PC-3 (cell line): ENCODE data around the gene EIPR1. TPM values are rescaled to one million over a fixed set of nuclear protein-coding genes. Genes with fewer than 3 reads are reported as not detected.

Experiments used
- ATAC-seq: fragments of 200-7000 bp; cut with Tn5 transposase; 2 replicates; pipeline ENCODE4 v1.9.1; 2020; ENCODE audit warnings: mild to moderate bottlenecking, moderate library complexity
- BruUV-seq: library from RNA; stranded (reverse); fragments of 400-500 nt; replicated peaks from 2 replicates; lab custom pipeline; 2021; lab: Mats Ljungman, UMichigan
- CTCF ChIA-PET: fragments of 300-600 bp; sonication (Branson Sonifier 250); formaldehyde crosslinking; loops from one replicate; lab custom pipeline; 2022; ENCODE audit warnings: antibody characterized with exemption; lab: Charles Lee
- POLR2A ChIA-PET: fragments of 300-600 bp; sonication (Branson Sonifier 250); formaldehyde crosslinking; loops from one replicate; lab custom pipeline; 2022; ENCODE audit warnings: antibody characterized with exemption; ENCODE audit not compliant: unreplicated experiment; lab: Charles Lee
- DNase-seq: peaks from one replicate; pipeline ENCODE4 v3.0.0-alpha.2; 2015
- H2AFZ ChIP-seq: fragments of 300-600 bp; sonication (generic); 2 replicates; pipeline ENCODE4 v1.6.0; 2016; ENCODE audit warnings: antibody characterized with exemption, low read length
- H3F3A ChIP-seq: fragments of 300-600 bp; sonication (generic); one replicate; pipeline ENCODE4 v1.6.0; 2017; ENCODE audit warnings: antibody characterized with exemption, low read length, control low read depth, mild to moderate bottlenecking; ENCODE audit not compliant: unreplicated experiment
- H3K27ac ChIP-seq: fragments of 300-600 bp; sonication (generic); 2 replicates; pipeline ENCODE4 v1.5.1; 2016; ENCODE audit warnings: mild to moderate bottlenecking, low read length
- H3K27me3 ChIP-seq: fragments of 300-600 bp; sonication (generic); 2 replicates; pipeline ENCODE4 v1.6.1; 2016; ENCODE audit warnings: low read length, mixed read lengths
- H3K36me3 ChIP-seq: fragments of 300-600 bp; sonication (generic); 2 replicates; pipeline ENCODE4 v1.6.1; 2016; ENCODE audit warnings: low read depth, mixed run types, low read length, mixed read lengths
- H3K4me1 ChIP-seq: fragments of 300-600 bp; sonication (generic); 2 replicates; pipeline ENCODE4 v1.5.1; 2016; ENCODE audit warnings: low read length; ENCODE audit not compliant: insufficient read depth
- H3K4me2 ChIP-seq: fragments of 300-600 bp; sonication (generic); 2 replicates; pipeline ENCODE4 v1.6.0; 2016; ENCODE audit warnings: low read length
- H3K4me3 ChIP-seq: fragments of 300-600 bp; sonication (generic); 2 replicates; pipeline ENCODE4 v1.5.1; 2016; ENCODE audit warnings: mild to moderate bottlenecking, low read length, mixed read lengths
- H3K79me2 ChIP-seq: fragments of 300-600 bp; sonication (generic); 2 replicates; pipeline ENCODE4 v1.6.1; 2017; ENCODE audit warnings: low read length, mixed read lengths
- H3K9ac ChIP-seq: fragments of 300-600 bp; sonication (generic); 2 replicates; pipeline ENCODE4 v1.6.0; 2016; ENCODE audit warnings: mild to moderate bottlenecking, low read length
- H3K9me2 ChIP-seq: fragments of 300-600 bp; sonication (generic); replicated peaks from 2 replicates; pipeline ENCODE4 v1.6.1; 2016; ENCODE audit warnings: mixed run types, low read length, mixed read lengths
- H3K9me3 ChIP-seq: fragments of 300-600 bp; sonication (generic); 2 replicates; pipeline ENCODE4 v1.6.1; 2016; ENCODE audit warnings: low read length, mixed read lengths
- H4K20me1 ChIP-seq: fragments of 300-600 bp; sonication (generic); 2 replicates; pipeline ENCODE4 v1.6.1; 2016; ENCODE audit warnings: low read length, mixed read lengths
- EZH2 ChIP-seq: fragments of 300-600 bp; sonication (generic); IDR thresholded peaks from one replicate; pipeline ENCODE4 v1.6.1; 2017; ENCODE audit warnings: antibody characterized with exemption, mild to moderate bottlenecking, low read length; ENCODE audit not compliant: unreplicated experiment
- EZH2phosphoT487 ChIP-seq: fragments of 300-600 bp; sonication (generic); IDR thresholded peaks from 2 replicates; pipeline ENCODE4 v1.6.1; 2018; ENCODE audit warnings: mild to moderate bottlenecking, antibody characterized with exemption, low read length, borderline replicate concordance
- intact Hi-C: fragments of 100-400 bp; cut with micrococcal nuclease; formaldehyde crosslinking; loops from 2 replicates; pipeline ENCODE4 v1.9.0; 2023
- total RNA-seq: library from RNA; depleted of rRNA; stranded (reverse); fragments of >200 nt; gene quantifications from 2 replicates; pipeline ENCODE4 v1.2.3, GENCODE V29; 2014
- TF ChIP-seq, protein P1 (sequence below): fragments of 300-600 bp; sonication (generic); conservative IDR thresholded peaks from 2 replicates; pipeline ENCODE4 v1.5.1; 2017; ENCODE audit warnings: antibody characterized with exemption, low read depth, mild to moderate bottlenecking, low read length

EIPR1 gene
- total RNA-seq, 1 experiment from 2014 or later, result 90.1 TPM

DNA sequence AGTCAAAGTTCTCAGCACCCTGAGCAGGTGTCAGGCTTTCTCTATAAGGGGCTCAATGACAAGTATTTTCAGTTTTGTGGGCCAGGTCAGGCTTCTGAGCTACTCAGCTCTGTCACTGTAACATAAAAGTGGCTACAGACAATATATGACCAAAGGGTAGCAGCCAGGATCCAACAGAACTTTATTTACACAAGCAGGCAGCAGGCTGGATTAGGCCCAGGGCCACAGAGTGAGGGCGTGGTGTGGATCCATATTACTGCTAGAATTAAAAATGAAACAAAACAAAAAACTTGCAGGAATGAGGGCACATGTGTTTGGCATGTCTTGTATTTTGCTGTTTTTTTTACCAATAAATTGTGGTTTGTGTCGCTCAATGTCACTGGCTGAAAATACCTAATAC lies 143.7 kb downstream of the EIPR1 start:
- intact Hi-C loops, result no loop called here
- Histone ChIP-seq H3K36me3 (no peaks in the 10 kb centered on the region; the same call in 1 of the 2 replicates), H3K27me3 (no peaks in the 10 kb centered on the region), H3K9ac (no peak overlapping the region), H3K4me2 (no peak overlapping the region), H4K20me1 (no peaks in the 10 kb centered on the region), H3K9me2 (no peaks in the 10 kb centered on the region), H3K4me3 (no peak overlapping the region), H3K9me3 (no peaks in the 10 kb centered on the region), H3F3A (no peaks in the 10 kb centered on the region), H2AFZ (no peak overlapping the region), H3K4me1 (no peaks in the 10 kb centered on the region), H3K27ac (no peak overlapping the region), H3K79me2 (no peaks in the 10 kb centered on the region)
- TF ChIP-seq EZH2phosphoT487 (no peak), EZH2 (no peak)
- TF ChIP-seq, protein P1, sequence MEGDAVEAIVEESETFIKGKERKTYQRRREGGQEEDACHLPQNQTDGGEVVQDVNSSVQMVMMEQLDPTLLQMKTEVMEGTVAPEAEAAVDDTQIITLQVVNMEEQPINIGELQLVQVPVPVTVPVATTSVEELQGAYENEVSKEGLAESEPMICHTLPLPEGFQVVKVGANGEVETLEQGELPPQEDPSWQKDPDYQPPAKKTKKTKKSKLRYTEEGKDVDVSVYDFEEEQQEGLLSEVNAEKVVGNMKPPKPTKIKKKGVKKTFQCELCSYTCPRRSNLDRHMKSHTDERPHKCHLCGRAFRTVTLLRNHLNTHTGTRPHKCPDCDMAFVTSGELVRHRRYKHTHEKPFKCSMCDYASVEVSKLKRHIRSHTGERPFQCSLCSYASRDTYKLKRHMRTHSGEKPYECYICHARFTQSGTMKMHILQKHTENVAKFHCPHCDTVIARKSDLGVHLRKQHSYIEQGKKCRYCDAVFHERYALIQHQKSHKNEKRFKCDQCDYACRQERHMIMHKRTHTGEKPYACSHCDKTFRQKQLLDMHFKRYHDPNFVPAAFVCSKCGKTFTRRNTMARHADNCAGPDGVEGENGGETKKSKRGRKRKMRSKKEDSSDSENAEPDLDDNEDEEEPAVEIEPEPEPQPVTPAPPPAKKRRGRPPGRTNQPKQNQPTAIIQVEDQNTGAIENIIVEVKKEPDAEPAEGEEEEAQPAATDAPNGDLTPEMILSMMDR, result no peak
- DNase-seq (no peak), ATAC-seq (no peak)
- ChIA-PET POLR2A (no interaction called here), CTCF (no interaction called here)
- BruUV-seq, result no TSS peak

DNA sequence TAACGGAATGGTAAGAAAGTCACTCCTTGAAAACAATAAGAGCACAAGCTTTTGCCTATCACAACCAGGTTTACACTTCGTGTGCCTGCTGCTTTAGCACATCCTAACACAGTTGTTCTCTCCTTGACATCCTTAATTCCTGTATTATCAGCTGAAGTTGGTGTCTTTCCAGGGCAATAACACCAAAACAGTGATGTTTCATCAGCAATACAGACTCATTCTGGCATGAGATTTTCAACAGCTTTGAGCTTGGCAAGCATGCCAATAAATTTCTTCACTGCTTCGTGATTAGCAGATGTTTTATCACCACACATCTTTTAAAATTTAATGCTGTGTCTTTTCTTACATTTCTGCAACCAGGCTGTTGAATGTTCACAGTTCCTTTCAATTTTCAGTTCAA lies 148.4 kb downstream of the EIPR1 start:
- ChIA-PET CTCF (no interaction called here), POLR2A (no interaction called here)
- Histone ChIP-seq H3K36me3 (no peaks in the 10 kb centered on the region; the same call in 1 of the 2 replicates), H3K27ac (no peak overlapping the region), H3F3A (no peaks in the 10 kb centered on the region), H3K9ac (no peak overlapping the region), H3K27me3 (no peaks in the 10 kb centered on the region), H3K9me2 (no peaks in the 10 kb centered on the region), H3K9me3 (no peaks in the 10 kb centered on the region), H2AFZ (no peak overlapping the region), H3K4me3 (no peak overlapping the region), H3K4me2 (no peak overlapping the region), H3K79me2 (no peaks in the 10 kb centered on the region), H3K4me1 (no peaks in the 10 kb centered on the region), H4K20me1 (no peaks in the 10 kb centered on the region)
- TF ChIP-seq EZH2phosphoT487, result no peak
- TF ChIP-seq, protein P1, result no peak
- TF ChIP-seq EZH2, result no peak
- ATAC-seq (no peak), DNase-seq (no peak)
- no TSS peak for BruUV-seq
- intact Hi-C loops, result no loop called here

DNA sequence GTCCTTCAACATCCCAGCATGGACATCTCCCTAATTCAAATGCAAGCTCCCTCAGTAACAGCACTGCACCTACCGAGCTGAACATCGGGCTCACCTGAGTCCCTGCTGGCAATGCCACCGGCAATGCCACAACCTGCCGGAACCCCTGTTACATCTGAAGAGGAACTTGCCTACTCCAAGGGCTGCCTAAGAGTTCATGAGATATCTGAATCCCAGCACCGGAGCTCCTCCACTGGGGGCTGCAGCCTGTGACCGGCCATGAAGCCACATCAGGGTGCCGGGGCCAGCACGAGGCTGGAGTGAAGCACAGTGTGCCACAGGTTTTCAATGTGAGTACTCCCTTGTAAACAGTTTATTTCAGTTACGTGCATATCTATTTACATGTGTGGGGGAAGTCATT lies 152.9 kb downstream of the EIPR1 start:
- Histone ChIP-seq H3K27ac (no peak overlapping the region), H3K4me3 (no peak overlapping the region), H4K20me1 (no peaks in the 10 kb centered on the region), H3K4me2 (no peak overlapping the region), H3F3A (no peaks in the 10 kb centered on the region), H3K9me2 (no peaks in the 10 kb centered on the region), H3K27me3 (no peaks in the 10 kb centered on the region), H2AFZ (no peak overlapping the region), H3K36me3 (no peaks in the 10 kb centered on the region), H3K79me2 (no peaks in the 10 kb centered on the region), H3K4me1 (no peaks in the 10 kb centered on the region), H3K9me3 (no peaks in the 10 kb centered on the region), H3K9ac (no peak overlapping the region)
- TF ChIP-seq, protein P1, result no peak
- TF ChIP-seq EZH2phosphoT487, result no peak
- TF ChIP-seq EZH2, result no peak
- ATAC-seq (no peak), DNase-seq (no peak)
- intact Hi-C loops, result no loop called here
- CTCF ChIA-PET, result no interaction called here
- no TSS peak for BruUV-seq
- POLR2A ChIA-PET, result no interaction called here
